Measurements from ENCODE around the gene RGPD4.

DNA sequence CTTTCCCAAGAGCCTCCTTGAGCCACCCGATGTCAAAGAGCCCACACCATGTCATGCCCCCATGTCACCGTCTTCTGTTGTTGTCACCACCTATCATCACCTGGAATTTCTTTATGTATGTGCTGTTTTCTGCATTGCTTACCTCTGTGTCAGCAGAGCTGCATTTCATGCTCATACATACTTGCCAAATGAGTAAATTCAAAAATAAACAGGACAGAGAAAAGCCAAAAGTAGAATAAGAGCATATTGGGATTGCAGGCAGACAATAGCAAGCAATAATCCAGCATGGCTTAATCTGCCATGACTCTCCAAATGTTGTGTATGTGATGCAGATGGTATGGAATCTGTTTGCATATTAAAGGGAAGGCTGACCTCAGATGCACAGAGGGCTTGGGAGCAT lies 15.3 kb upstream of the RGPD4 start:
- TF ChIP-seq, protein P1, sequence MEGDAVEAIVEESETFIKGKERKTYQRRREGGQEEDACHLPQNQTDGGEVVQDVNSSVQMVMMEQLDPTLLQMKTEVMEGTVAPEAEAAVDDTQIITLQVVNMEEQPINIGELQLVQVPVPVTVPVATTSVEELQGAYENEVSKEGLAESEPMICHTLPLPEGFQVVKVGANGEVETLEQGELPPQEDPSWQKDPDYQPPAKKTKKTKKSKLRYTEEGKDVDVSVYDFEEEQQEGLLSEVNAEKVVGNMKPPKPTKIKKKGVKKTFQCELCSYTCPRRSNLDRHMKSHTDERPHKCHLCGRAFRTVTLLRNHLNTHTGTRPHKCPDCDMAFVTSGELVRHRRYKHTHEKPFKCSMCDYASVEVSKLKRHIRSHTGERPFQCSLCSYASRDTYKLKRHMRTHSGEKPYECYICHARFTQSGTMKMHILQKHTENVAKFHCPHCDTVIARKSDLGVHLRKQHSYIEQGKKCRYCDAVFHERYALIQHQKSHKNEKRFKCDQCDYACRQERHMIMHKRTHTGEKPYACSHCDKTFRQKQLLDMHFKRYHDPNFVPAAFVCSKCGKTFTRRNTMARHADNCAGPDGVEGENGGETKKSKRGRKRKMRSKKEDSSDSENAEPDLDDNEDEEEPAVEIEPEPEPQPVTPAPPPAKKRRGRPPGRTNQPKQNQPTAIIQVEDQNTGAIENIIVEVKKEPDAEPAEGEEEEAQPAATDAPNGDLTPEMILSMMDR (IDR thresholded peaks at IDR 0.05; ENCODE audit: low read length), result no peak
- TF ChIP-seq EZH2 (optimal IDR thresholded peaks at IDR 0.05; ENCODE audit: low read depth, low read length), result no peak
